Tibial nerve (tissue), 3 donors: ENCODE results near the gene LCLAT1.

Experiments
- POLR2A ChIP-seq, 2 donors: fragments of 450-650 bp; IDR thresholded peaks; one replicate each; pipeline ENCODE4 v1.6.1; 2017; ENCODE audit warnings: antibody characterized with exemption in 2 of 2, mild to moderate bottlenecking in 2 of 2, moderate library complexity in 2 of 2
- TF ChIP-seq, protein P1 (sequence below), 5 experiments: fragments of 200-600 bp in 3 of 5; fragments of 450-650 bp in 2 of 5; sonication (generic) in 3 of 5; IDR thresholded peaks; one replicate each; pipeline ENCODE4 v1.5.1; 2016 to 2019; ENCODE audit warnings: antibody characterized with exemption in 5 of 5, mild to moderate bottlenecking in 3 of 5, moderate library complexity in 2 of 5

DNA sequence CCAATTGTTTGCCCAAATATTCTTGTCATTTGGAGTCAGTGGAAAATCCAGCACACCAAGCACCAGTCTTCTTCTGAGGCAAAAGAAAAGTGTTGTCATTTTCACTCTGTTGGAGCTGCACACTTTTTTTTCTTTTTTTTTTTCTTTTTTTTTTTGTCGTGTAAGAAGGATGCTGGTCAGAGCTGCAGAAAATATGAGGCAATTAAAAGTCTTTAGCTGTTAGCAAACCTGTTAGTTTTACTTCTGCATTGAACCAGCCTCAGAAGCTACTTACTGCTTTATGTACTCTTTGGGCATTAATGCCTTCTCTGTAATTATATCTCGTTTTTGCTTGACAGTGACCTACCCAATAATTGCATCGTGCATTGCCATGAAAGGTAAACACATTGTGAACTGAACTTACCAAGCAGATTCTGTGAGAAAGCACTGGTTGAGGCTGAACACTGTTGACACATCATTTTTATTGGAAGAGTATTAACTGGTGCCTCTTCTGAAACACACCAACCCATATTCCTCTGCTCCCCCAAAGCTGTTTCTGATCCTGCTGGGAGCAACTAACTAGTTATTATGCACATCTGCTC, 194.8 kb downstream of the LCLAT1 start:
- TF ChIP-seq POLR2A (IDR thresholded peaks at IDR 0.05): no peak
- TF ChIP-seq, protein P1, sequence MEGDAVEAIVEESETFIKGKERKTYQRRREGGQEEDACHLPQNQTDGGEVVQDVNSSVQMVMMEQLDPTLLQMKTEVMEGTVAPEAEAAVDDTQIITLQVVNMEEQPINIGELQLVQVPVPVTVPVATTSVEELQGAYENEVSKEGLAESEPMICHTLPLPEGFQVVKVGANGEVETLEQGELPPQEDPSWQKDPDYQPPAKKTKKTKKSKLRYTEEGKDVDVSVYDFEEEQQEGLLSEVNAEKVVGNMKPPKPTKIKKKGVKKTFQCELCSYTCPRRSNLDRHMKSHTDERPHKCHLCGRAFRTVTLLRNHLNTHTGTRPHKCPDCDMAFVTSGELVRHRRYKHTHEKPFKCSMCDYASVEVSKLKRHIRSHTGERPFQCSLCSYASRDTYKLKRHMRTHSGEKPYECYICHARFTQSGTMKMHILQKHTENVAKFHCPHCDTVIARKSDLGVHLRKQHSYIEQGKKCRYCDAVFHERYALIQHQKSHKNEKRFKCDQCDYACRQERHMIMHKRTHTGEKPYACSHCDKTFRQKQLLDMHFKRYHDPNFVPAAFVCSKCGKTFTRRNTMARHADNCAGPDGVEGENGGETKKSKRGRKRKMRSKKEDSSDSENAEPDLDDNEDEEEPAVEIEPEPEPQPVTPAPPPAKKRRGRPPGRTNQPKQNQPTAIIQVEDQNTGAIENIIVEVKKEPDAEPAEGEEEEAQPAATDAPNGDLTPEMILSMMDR (IDR thresholded peaks at IDR 0.05): no peak
